Measurements from ENCODE around the gene PHC3.
"Not testable (repeated sequence)": the region's sequence is repeated elsewhere in the genome, so short reads cannot be mapped to it uniquely, and the experiment has no call there.

PHC3 gene

DNA sequence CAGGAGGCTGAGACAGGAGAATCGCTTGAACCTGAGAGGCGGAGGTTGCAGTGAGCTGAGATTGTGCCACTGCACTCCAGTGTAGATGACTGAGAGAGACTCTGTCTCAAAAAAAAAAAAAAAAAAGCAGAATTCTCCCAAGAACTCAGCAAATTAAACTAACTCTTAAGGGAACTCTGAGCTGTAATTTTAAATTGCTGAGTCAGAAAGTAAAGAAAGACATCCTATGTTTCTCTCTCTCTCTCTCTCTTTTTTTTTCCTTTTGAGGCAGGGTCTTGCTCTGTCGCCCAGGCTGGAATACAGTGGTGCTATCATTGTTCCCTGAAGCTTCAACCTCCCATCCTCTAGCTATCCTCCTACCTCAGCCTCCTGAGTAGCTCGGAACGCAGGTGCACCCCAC is 20.0 kb upstream of the PHC3 start:
- DNase-seq = no peak
- Histone ChIP-seq H3K27ac (no peak overlapping the region), H3K36me3 (no peaks in the 10 kb centered on the region), H3K4me3 (ENCODE audit: low read depth, low read length) (no peak overlapping the region), H3K27me3 (ENCODE audit: insufficient read depth, low read depth, severe bottlenecking) (no peaks in the 10 kb centered on the region), H3K9me3 (ENCODE audit: severe bottlenecking) (no peaks in the 10 kb centered on the region)
- TF ChIP-seq CTCF (IDR thresholded peaks at IDR 0.05; ENCODE audit: low read depth, low read length) = no peak

DNA sequence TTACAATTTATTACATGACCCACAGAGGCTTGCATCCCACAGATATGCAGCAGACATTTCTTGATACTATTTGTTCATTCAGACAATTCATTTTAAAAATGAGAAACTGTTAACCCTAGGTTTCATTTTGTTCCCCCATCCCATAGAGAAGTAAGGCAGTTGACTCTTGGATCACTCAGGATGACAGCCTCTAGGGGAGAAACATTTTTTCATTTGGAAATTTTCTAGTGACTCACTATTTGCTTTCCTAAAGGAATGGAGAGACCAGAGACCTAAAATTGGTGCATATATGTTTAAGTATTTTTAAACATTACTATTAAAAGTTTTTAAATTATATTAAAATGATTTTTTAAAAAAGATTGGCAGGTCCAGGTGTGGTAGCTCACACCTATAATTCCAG is 19.5 kb upstream of the PHC3 start:
- H3K9me3 ChIP-seq (ENCODE audit: severe bottlenecking) = no peaks in the 10 kb centered on the region
- no peak overlapping the region for H3K27ac ChIP-seq
- H3K36me3 ChIP-seq = no peaks in the 10 kb centered on the region
- H3K27me3 ChIP-seq (ENCODE audit: insufficient read depth, low read depth, severe bottlenecking) = no peaks in the 10 kb centered on the region
- DNase-seq = no peak
- no peak overlapping the region for H3K4me3 ChIP-seq (ENCODE audit: low read depth, low read length)
- TF ChIP-seq CTCF (IDR thresholded peaks at IDR 0.05; ENCODE audit: low read depth, low read length) = no peak

GRCh38 chr3:170196833-170197232 is 15.3 kb upstream of the PHC3 start:
- DNase-seq = no peak
- Histone ChIP-seq H3K4me3 (ENCODE audit: low read depth, low read length) (no peak overlapping the region), H3K36me3 (no peaks in the 10 kb centered on the region), H3K9me3 (ENCODE audit: severe bottlenecking) (no peaks in the 10 kb centered on the region), H3K27me3 (ENCODE audit: insufficient read depth, low read depth, severe bottlenecking) (no peaks in the 10 kb centered on the region), H3K27ac (no peak overlapping the region)
- TF ChIP-seq CTCF (IDR thresholded peaks at IDR 0.05; ENCODE audit: low read depth, low read length) = no peak

GRCh38 chr3:170195759-170196158 is 14.2 kb upstream of the PHC3 start:
- not testable (repeated sequence) for H3K27me3 ChIP-seq (ENCODE audit: insufficient read depth, low read depth, severe bottlenecking); H3K36me3 ChIP-seq; H3K27ac ChIP-seq; H3K9me3 ChIP-seq (ENCODE audit: severe bottlenecking); DNase-seq; H3K4me3 ChIP-seq (ENCODE audit: low read depth, low read length)

GRCh38 chr3:170189398-170190256 is 8.1 kb upstream of the PHC3 start:
- Histone ChIP-seq H3K36me3 (no peaks in the 10 kb centered on the region), H3K4me3 (ENCODE audit: low read depth, low read length) (no peak overlapping the region), H3K9me3 (ENCODE audit: severe bottlenecking) (no peaks in the 10 kb centered on the region), H3K27ac (no peak overlapping the region), H3K27me3 (ENCODE audit: insufficient read depth, low read depth, severe bottlenecking) (no peaks in the 10 kb centered on the region)
- no peak for TF ChIP-seq CTCF (IDR thresholded peaks at IDR 0.05; ENCODE audit: low read depth, low read length)
- no peak for DNase-seq

DNA sequence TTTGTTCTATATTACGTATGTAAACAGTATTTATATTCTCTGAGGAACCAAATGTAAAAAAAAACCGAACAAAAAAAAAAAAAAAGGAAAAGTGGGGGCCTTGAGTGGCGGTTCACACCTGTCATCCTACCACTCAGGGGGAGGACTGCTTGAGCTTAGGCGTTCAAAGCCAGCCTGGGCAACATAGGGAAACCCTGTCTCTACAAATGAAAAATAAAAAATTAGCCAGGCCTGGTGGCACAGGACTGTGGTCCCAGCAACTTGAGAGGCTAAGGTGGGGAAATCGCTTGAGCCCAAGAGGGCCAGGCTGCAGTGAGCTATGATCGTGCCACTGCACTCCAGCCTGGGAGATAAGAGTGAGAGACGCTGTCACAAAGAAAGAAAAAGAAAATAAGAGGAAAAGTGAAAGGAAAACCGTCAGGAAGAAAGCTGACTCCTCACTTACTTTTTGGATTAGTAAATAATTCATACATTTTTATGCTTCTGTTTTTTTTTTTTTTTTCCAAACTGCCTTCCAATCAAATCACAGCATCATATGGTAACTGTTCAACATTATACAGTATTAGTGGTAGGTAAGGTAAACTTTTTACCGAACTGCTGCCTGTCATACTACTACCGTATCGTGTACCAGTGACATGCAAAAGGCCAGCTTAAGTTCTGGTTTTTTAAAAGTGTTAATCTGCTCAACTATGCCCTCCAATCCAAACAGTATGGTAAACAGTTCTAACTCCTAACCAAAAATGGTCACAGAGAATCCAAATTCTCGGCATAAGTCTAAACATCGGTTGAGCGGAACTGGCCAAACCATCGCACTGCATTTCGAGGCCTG is 1.2 kb downstream of the PHC3 start:
- no peak for DNase-seq
- Histone ChIP-seq H3K27me3 (ENCODE audit: insufficient read depth, low read depth, severe bottlenecking) (no peaks in the 10 kb centered on the region), H3K27ac (peak overlapping the region; percentile 92), H3K36me3 (peaks cover 33% of the 10 kb centered on the region), H3K9me3 (ENCODE audit: severe bottlenecking) (no peaks in the 10 kb centered on the region), H3K4me3 (ENCODE audit: low read depth, low read length) (peak overlapping the region; percentile 99)
- TF ChIP-seq CTCF (IDR thresholded peaks at IDR 0.05; ENCODE audit: low read depth, low read length) = no peak

All from WERI-Rb-1 (cell line).